Transverse colon (tissue), 3 donors: ENCODE results near the gene JADE2.

Experiments
- POLR2A ChIP-seq: fragments of 450-650 bp; IDR thresholded peaks from one replicate; pipeline ENCODE4 v1.6.1; 2016; ENCODE audit warnings: antibody characterized with exemption, mild to moderate bottlenecking, moderate library complexity
- TF ChIP-seq, protein P1 (sequence below), 5 experiments: fragments of 200-600 bp in 3 of 5; fragments of 450-650 bp in 2 of 5; sonication (generic) in 3 of 5; IDR thresholded peaks; 1 replicate in 2 of 5; 2 replicates in 3 of 5; pipeline ENCODE4 v1.5.1; 2016 to 2017; ENCODE audit warnings: antibody characterized with exemption in 5 of 5, inconsistent platforms in 3 of 5, mild to moderate bottlenecking in 2 of 5, moderate library complexity in 1 of 5

DNA sequence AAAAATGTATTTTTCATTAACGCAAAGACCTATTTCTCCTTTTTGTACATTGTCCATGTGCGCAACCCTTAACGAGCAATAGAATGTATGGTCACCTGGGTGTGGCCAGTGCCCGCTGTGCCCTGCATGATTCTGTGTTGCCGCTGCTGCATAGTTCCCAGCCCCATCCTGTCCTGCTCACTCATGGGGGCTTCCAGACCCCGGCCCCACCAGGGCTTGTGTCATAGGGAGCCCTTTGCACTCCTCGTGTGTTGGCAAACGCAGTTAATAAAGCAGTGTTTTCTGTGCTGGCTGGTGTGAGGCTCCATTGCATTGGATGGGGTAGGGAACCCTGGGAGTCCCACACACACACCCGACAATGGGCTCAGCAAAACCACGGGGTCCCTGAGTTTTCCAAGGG, 57.5 kb downstream of the JADE2 start:
- TF ChIP-seq, protein P1, sequence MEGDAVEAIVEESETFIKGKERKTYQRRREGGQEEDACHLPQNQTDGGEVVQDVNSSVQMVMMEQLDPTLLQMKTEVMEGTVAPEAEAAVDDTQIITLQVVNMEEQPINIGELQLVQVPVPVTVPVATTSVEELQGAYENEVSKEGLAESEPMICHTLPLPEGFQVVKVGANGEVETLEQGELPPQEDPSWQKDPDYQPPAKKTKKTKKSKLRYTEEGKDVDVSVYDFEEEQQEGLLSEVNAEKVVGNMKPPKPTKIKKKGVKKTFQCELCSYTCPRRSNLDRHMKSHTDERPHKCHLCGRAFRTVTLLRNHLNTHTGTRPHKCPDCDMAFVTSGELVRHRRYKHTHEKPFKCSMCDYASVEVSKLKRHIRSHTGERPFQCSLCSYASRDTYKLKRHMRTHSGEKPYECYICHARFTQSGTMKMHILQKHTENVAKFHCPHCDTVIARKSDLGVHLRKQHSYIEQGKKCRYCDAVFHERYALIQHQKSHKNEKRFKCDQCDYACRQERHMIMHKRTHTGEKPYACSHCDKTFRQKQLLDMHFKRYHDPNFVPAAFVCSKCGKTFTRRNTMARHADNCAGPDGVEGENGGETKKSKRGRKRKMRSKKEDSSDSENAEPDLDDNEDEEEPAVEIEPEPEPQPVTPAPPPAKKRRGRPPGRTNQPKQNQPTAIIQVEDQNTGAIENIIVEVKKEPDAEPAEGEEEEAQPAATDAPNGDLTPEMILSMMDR (IDR thresholded peaks at IDR 0.05), result no peak
- TF ChIP-seq POLR2A, result no peak
